Gastroesophageal sphincter (tissue), 4 donors: ENCODE data around the gene FAM219B. TPM values are rescaled to one million over a fixed set of nuclear protein-coding genes. Genes with fewer than 3 reads are reported as not detected.

Experiments used
- ATAC-seq: fragments of 150-250 bp; one replicate; pipeline ENCODE4 v1.9.1; 2016; ENCODE audit warnings: mild to moderate bottlenecking, moderate library complexity
- H3K27ac ChIP-seq, 4 donors: fragments of 200-600 bp; sonication (generic) in 3 of 4; 1 replicate in 3 of 4; 2 replicates in 1 of 4; pipeline ENCODE4 v1.5.1; 2016 to 2019
- H3K27me3 ChIP-seq: fragments of 200-600 bp; sonication (generic); one replicate; pipeline ENCODE4 v1.5.1; 2019
- H3K36me3 ChIP-seq, 2 donors: fragments of 200-600 bp; sonication (generic); one replicate each; pipeline ENCODE4 v1.5.1; 2019; ENCODE audit warnings: control low read depth in 1 of 2
- H3K4me1 ChIP-seq, 3 donors: fragments of 200-600 bp; sonication (generic); 1 replicate in 2 of 3; 2 replicates in 1 of 3; pipeline ENCODE4 v1.5.1; 2016 to 2019; ENCODE audit warnings: control low read depth in 2 of 3
- H3K4me3 ChIP-seq, 2 donors: fragments of 200-600 bp; sonication (generic); one replicate each; pipeline ENCODE4 v1.5.1; 2019; ENCODE audit warnings: mild to moderate bottlenecking in 1 of 2, moderate library complexity in 1 of 2
- H3K9me3 ChIP-seq, 3 donors: fragments of 200-600 bp; sonication (generic); one replicate each; pipeline ENCODE4 v1.5.1; 2017 to 2019; ENCODE audit warnings: control low read depth in 2 of 3
- EP300 ChIP-seq: sonication (generic); formaldehyde crosslinking; IDR thresholded peaks from one replicate; pipeline ENCODE4 v1.6.1; 2017; ENCODE audit warnings: antibody characterized with exemption, mild to moderate bottlenecking
- POLR2A ChIP-seq, 2 donors: fragments of 450-650 bp; IDR thresholded peaks; one replicate each; pipeline ENCODE4 v1.6.1; 2017; ENCODE audit warnings: antibody characterized with exemption in 2 of 2, mild to moderate bottlenecking in 2 of 2, moderate library complexity in 1 of 2
- POLR2AphosphoS5 ChIP-seq: sonication (generic); formaldehyde crosslinking; IDR thresholded peaks from one replicate; pipeline ENCODE4 v1.6.1; 2017; ENCODE audit warnings: antibody characterized with exemption
- WGBS, 2 donors: methylation state at CpG; one replicate each; pipeline ENCODE4 v1.1.5; 2018; ENCODE audit warnings: low coverage in 1 of 2; 5-methylcytosine and 5-hydroxymethylcytosine counted together
- total RNA-seq, 4 donors: library from RNA; depleted of rRNA; stranded (reverse); fragments of >200 nt; gene quantifications; one replicate each; pipeline ENCODE4 v1.1.0, GENCODE V29; 2016
- TF ChIP-seq, protein P1 (sequence below), 4 experiments: fragments of 200-600 bp in 2 of 4; fragments of 450-650 bp in 2 of 4; sonication (generic) in 1 of 4; IDR thresholded peaks; one replicate each; pipeline ENCODE4 v1.5.1; 2017 to 2019; ENCODE audit warnings: antibody characterized with exemption in 4 of 4, mild to moderate bottlenecking in 2 of 4, moderate library complexity in 2 of 4

The FAM219B gene, protein sequence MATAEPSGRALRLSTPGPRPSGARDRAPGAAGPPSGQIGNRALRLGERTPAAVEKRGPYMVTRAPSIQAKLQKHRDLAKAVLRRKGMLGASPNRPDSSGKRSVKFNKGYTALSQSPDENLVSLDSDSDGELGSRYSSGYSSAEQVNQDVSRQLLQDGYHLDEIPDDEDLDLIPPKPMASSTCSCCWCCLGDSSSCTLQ
- total RNA-seq = 10 to 100 TPM; 85.0 to 93.4 (median 88.8) TPM

DNA sequence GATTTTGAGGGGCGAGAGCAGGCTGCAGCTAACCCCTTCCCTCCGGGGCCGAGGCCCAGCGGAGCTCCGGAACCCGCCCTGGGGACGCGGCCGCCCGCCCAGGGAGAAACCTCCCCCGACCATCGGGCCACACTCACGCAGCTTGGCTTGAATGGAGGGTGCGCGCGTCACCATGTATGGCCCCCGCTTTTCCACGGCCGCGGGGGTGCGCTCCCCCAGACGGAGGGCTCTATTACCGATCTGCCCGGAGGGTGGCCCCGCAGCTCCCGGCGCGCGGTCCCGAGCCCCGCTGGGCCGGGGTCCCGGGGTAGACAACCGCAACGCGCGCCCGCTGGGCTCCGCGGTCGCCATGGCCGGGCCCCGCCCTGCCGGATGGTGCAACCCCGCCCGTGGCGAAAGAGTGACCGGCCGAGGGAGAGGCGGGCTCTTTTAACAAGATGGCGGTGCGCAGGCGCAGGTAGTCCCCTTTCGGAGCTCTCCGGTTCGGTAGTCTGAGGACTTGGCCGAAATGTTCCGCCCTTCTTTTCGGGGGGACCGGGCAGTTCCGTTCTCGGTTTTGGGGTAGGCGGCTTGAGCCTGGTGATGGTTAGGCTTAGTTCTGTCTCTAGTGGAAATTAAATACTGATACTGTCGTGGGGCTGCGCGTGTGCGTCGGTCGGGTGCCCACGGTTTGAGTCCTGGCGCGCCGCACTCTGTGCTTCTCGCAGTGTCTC is at the start of gene FAM219B:
TSS of gene FAM219B (minus strand) at position 402 of the 713 bp plus-strand sequence. CDS start at position 351, 51 bp downstream.
- H3K4me3 ChIP-seq = peak within 1 kb of the TSS; percentile 83 to 84
- peak; percentile 96 for ATAC-seq
- no peaks in the 10 kb centered on the region for H3K27me3 ChIP-seq
- H3K27ac ChIP-seq = peak within 1 kb of the TSS; percentile 85 to 99 (median 96)
- no peaks in the 10 kb centered on the region for H3K9me3 ChIP-seq
- TF ChIP-seq POLR2A (IDR thresholded peaks at IDR 0.05) (peak; percentile 83 to 86), POLR2AphosphoS5 (peak; percentile 73), EP300 (no peak)
- TF ChIP-seq, protein P1, sequence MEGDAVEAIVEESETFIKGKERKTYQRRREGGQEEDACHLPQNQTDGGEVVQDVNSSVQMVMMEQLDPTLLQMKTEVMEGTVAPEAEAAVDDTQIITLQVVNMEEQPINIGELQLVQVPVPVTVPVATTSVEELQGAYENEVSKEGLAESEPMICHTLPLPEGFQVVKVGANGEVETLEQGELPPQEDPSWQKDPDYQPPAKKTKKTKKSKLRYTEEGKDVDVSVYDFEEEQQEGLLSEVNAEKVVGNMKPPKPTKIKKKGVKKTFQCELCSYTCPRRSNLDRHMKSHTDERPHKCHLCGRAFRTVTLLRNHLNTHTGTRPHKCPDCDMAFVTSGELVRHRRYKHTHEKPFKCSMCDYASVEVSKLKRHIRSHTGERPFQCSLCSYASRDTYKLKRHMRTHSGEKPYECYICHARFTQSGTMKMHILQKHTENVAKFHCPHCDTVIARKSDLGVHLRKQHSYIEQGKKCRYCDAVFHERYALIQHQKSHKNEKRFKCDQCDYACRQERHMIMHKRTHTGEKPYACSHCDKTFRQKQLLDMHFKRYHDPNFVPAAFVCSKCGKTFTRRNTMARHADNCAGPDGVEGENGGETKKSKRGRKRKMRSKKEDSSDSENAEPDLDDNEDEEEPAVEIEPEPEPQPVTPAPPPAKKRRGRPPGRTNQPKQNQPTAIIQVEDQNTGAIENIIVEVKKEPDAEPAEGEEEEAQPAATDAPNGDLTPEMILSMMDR (IDR thresholded peaks at IDR 0.05) = peak in 2 of 4 experiments; percentile 3 to 4
- WGBS, 2 donors = no CpG with 5 or more reads among the region's 74 CpGs
- H3K36me3 ChIP-seq = peaks cover 0 to 42% of the 10 kb centered on the region in 2 donors
- H3K4me1 ChIP-seq = peaks cover 0 to 48% (median 13%) of the 10 kb centered on the region in 3 donors

DNA sequence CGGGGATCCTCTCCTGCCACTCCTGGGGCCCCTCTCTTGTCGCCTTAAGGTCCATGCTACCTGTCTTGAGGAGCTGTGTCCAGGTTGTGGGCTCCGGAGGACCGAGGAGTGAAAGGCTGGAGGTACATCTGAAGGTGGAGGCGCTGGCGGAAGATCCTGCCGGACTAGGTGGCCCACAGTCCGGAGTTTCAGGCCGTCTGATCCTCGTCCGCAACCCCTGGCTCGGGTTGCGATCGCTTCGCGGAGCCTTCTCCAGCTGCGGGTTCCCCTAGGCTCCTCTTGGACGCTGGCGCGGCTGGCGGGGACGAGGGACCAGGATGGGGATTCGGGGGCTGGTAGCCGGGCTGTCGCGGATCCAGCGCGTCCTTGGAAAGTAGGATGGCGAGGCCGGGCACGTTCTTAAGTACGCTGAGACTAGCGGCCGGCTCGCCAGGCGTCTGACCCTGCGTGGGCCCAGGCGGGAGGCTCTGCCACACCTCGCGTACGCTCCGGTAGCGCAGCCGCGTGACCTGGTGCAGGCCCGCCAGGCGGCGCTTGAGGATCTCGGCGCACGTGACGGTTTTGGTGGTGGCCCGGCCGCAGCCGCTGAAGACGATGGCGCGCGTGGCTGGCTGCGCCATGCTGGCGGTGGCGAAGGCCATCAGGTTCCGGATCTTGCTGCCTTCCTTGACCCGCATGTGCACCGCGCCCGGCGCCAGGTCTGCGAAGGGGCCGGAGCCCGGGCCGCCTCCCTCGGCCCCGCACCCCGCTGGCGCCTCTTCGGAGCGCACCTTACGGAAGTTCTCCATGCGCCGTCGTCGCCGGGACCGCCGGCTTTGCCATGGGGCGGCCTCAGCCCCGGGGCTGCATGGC is 49.4 kb upstream of the FAM219B start:
- H3K4me1 ChIP-seq = peaks cover 0 to 57% (median 25%) of the 10 kb centered on the region in 3 donors

DNA sequence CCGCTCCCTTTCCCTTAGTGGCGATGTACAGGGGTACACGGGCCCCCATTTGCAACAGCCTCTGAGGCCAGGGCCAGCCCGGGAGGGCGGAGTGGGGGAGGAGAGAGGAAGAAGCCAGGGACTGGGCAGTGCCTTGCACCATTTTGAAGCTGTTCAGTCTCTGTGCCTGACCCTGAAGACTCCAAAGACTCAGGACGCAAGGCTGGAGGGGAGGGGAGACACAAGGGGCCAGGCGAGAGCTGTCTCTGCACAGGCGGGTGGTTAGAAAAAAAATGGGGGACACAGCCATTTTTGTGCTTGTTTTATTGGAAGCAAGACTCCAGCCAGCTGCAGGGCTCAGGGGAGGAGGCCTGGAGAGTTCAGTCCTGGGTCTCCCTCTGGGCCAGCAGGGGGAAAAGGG is 48.4 kb upstream of the FAM219B start:
- 100% methylated on average over 2 of the region's 8 CpGs; no CpG with 5 or more reads in 1 of the 2 donors for WGBS, 2 donors

More for the DNA sequence above, 49.4 kb upstream of the FAM219B start:
- Histone ChIP-seq H3K36me3 (no peaks in the 10 kb centered on the region), H3K27ac (peak overlapping the region in 3 of 4 donors; percentile 67 to 78 (median 73)), H3K4me3 (peak overlapping the region; percentile 23 to 65), H3K27me3 (peaks cover 68% of the 10 kb centered on the region), H3K9me3 (no peaks in the 10 kb centered on the region)
- peak; percentile 65 for ATAC-seq
- 20 to 71% methylated on average over 1 to 2 of the region's 88 CpGs for WGBS, 2 donors
- no peak for TF ChIP-seq POLR2A (IDR thresholded peaks at IDR 0.05)
- TF ChIP-seq, protein P1 (IDR thresholded peaks at IDR 0.05) = peak in 3 of 4 experiments; percentile 34 to 69 (median 58)

DNA sequence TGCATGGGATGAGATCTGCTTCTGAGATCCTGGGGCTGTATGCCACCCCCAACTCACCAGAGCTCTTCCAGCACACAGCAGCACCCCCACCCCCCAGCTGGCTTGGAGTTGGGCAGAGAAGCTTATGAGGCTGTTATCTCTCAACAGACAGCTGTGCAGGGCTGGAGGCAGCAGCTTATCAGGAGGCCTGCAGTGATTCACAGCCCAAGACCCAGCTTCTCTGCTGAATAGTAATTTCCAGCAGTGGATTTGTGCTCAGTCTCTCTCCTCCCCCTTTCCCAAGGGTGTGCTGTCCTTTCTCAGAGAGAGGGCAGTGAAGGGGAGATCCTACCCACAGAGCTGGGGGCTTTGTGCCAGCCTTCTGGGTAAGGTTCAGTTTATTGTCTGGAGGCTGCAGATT is 47.9 kb upstream of the FAM219B start:
- Histone ChIP-seq H3K4me1 (peaks cover 0 to 60% (median 25%) of the 10 kb centered on the region in 3 donors), H3K36me3 (no peaks in the 10 kb centered on the region), H3K27ac (no peak overlapping the region), H3K9me3 (no peaks in the 10 kb centered on the region), H3K4me3 (no peak overlapping the region), H3K27me3 (peaks cover 54% of the 10 kb centered on the region)
- no peak for ATAC-seq
- TF ChIP-seq POLR2A (IDR thresholded peaks at IDR 0.05) (no peak), EP300 (no peak), POLR2AphosphoS5 (no peak)
- TF ChIP-seq, protein P1 (IDR thresholded peaks at IDR 0.05) = no peak

More for the DNA sequence above, 48.4 kb upstream of the FAM219B start:
- H3K36me3 ChIP-seq = no peaks in the 10 kb centered on the region
- TF ChIP-seq, protein P1 (IDR thresholded peaks at IDR 0.05) = no peak
- TF ChIP-seq POLR2AphosphoS5 = no peak
- no peak for TF ChIP-seq POLR2A (IDR thresholded peaks at IDR 0.05)
- TF ChIP-seq EP300 = no peak
- no peak overlapping the region for H3K27ac ChIP-seq
- peak overlapping the region in 1 of 2 donors; percentile 65 for H3K4me3 ChIP-seq
- no peak for ATAC-seq
- H3K27me3 ChIP-seq = peaks cover 59% of the 10 kb centered on the region
- no peaks in the 10 kb centered on the region for H3K9me3 ChIP-seq
- peaks cover 0 to 60% (median 25%) of the 10 kb centered on the region in 3 donors for H3K4me1 ChIP-seq
